HG02852 (cell line): ENCODE measurements around the gene ITM2C.
A peak's percentile ranks its signal among the peaks of the same experiment; 100 is the strongest.

Experiments
- ATAC-seq: cut with Tn5 transposase; IDR thresholded peaks from one replicate; pipeline ENCODE4 v1.9.1; 2021; ENCODE audit warnings: mild to moderate bottlenecking, moderate library complexity; ENCODE audit not compliant: unreplicated experiment

The ITM2C gene

GRCh38 chr2:230872151-230872967 is 7.6 kb downstream of the ITM2C start:
- no peak for ATAC-seq

GRCh38 chr2:230872968-230873660 is 8.4 kb downstream of the ITM2C start:
- peak; percentile 50 for ATAC-seq

- peak; percentile 69 for ATAC-seq
Observed at GRCh38 chr2:230873661-230874401, 9.1 kb downstream of the ITM2C start.

- no peak for ATAC-seq
Observed at GRCh38 chr2:230874456-230874855, 9.7 kb downstream of the ITM2C start.

- ATAC-seq: no peak
Observed at GRCh38 chr2:230874876-230875275, 10.1 kb downstream of the ITM2C start.

GRCh38 chr2:230875347-230876315 is 10.9 kb downstream of the ITM2C start:
- no peak for ATAC-seq

GRCh38 chr2:230877116-230877758 is 12.5 kb downstream of the ITM2C start:
- no peak for ATAC-seq

GRCh38 chr2:230877759-230878598 is 13.2 kb downstream of the ITM2C start:
- ATAC-seq: no peak

- ATAC-seq: no peak
Observed at GRCh38 chr2:230878599-230879188, 14.0 kb downstream of the ITM2C start.

- ATAC-seq: no peak
Observed at GRCh38 chr2:230879271-230879882, 14.6 kb downstream of the ITM2C start.

- no peak for ATAC-seq
Observed at GRCh38 chr2:230879891-230880290, 15.1 kb downstream of the ITM2C start.

GRCh38 chr2:230881840-230882239 is 17.1 kb downstream of the ITM2C start:
- ATAC-seq: no peak

- ATAC-seq: peak; percentile 72
Observed at GRCh38 chr2:230885463-230886130, 20.9 kb downstream of the ITM2C start.

- no peak for ATAC-seq
Observed at GRCh38 chr2:230886206-230886605, 21.5 kb downstream of the ITM2C start.

GRCh38 chr2:230886671-230887071 is 21.9 kb downstream of the ITM2C start:
- no peak for ATAC-seq

GRCh38 chr2:230887342-230887741 is 22.6 kb downstream of the ITM2C start:
- ATAC-seq: no peak

- ATAC-seq: no peak
Observed at GRCh38 chr2:230888824-230889400, 24.2 kb downstream of the ITM2C start.
